ENCODE measurements around the gene RAB44. TPM values are rescaled to one million over a fixed set of nuclear protein-coding genes. Genes with fewer than 3 reads are reported as not detected.

RAB44 gene
- total and polyA plus RNA-seq, 9 of the 15 experiments (the other 6 are each of a cell fraction or from before 2014, with no cell fraction given) = not detected

GRCh38 chr6:36730424-36731380 lies 33.1 kb downstream of the RAB44 start:
- POLR2A ChIA-PET = interaction anchor here (1.0 kb wide), 1 partner anchor 144 kb away, joined by 3 read pairs; the partner anchor contains the start of gene PPIL1
- H3K4me2 ChIP-seq (ENCODE audit: insufficient read depth, low read length) = no peak overlapping the region
- no peaks in the 10 kb centered on the region for H3K9me3 ChIP-seq (replicated peaks; ENCODE audit: control insufficient read depth, insufficient read depth, low read depth, low read length)
- intact Hi-C loops (cut with micrococcal nuclease) (no loop called here), in situ Hi-C loops (cut with MboI) (no loop called here)
- H3K79me2 ChIP-seq (ENCODE audit: control insufficient read depth, insufficient read depth, low read length) = no peaks in the 10 kb centered on the region
- H3K9me1 ChIP-seq (ENCODE audit: control insufficient read depth, insufficient read depth, low read length) = no peaks in the 10 kb centered on the region
- CTCF ChIA-PET (ENCODE audit: low intra/inter-chr PET ratio) = no interaction called here
- BruUV-seq (replicated peaks) = no TSS peak
- no peaks in the 10 kb centered on the region for H3K36me3 ChIP-seq (ENCODE audit: control insufficient read depth, insufficient read depth, low read length)
- peaks cover 55 to 71% of the 10 kb centered on the region in 2 experiments for H3K27me3 ChIP-seq (ENCODE audit: control insufficient read depth in 2 of 2, insufficient read depth in 2 of 2, low read length in 2 of 2)
- H3K4me3 ChIP-seq = no peak overlapping the region
- DNase-seq (ENCODE audit: extremely low read depth in 1 of 4, low spot score in 3 of 4) = no peak
- TF ChIP-seq ELF4 (CRISPR knock-in tag; IDR thresholded peaks at IDR 0.05) = peak; percentile 52; the same call in 1 of the 2 replicates
- TF ChIP-seq TEAD2 (tag; IDR thresholded peaks at IDR 0.05) = no peak
- TF ChIP-seq PHB (CRISPR knock-in tag; IDR thresholded peaks at IDR 0.05) = no peak
- 5% methylated on average over 15 of the region's 15 CpGs for WGBS (ENCODE audit: insufficient coverage, low coverage, missing lambda C conversion rate)
- FAIRE-seq = no peak
- H4K20me1 ChIP-seq (replicated peaks; ENCODE audit: control insufficient read depth, insufficient read depth, low read length) = peaks cover 8% of the 10 kb centered on the region; the same call in 1 of the 2 replicates
- H2AFZ ChIP-seq (ENCODE audit: low read depth, low read length) = no peak overlapping the region
- H3K4me1 ChIP-seq (replicated peaks in 1 of 2; ENCODE audit: control insufficient read depth in 2 of 2, insufficient read depth in 2 of 2, low read length in 2 of 2) = peaks cover 0 to 3% of the 10 kb centered on the region in 2 experiments; a peak in 3 of 5 replicates
- no peak overlapping the region for H3K9ac ChIP-seq (ENCODE audit: insufficient read depth in 1 of 2, low read depth in 2 of 2, low read length in 2 of 2)
- no peak overlapping the region for H3K27ac ChIP-seq (ENCODE audit: extremely low read depth, low read depth, low read length)
- ATAC-seq = no peak

Data from K562 (cell line).